ENCODE measurements around the gene SIX2. TPM values are rescaled to one million over a fixed set of nuclear protein-coding genes. Genes with fewer than 3 reads are reported as not detected.

Gene SIX2
- total and polyA plus RNA-seq, 9 of the 15 experiments (the other 6 are each of a cell fraction or from before 2014, with no cell fraction given), result not detected

- H2AFZ ChIP-seq (ENCODE audit: low read depth, low read length), result no peak overlapping the region
- peaks cover 4 to 25% of the 10 kb centered on the region in 2 experiments; a peak in 4 of 5 replicates for H3K27me3 ChIP-seq (ENCODE audit: control insufficient read depth in 2 of 2, insufficient read depth in 2 of 2, low read length in 2 of 2)
- H3K9me1 ChIP-seq (ENCODE audit: control insufficient read depth, insufficient read depth, low read length), result no peaks in the 10 kb centered on the region
- CTCF ChIA-PET (ENCODE audit: low intra/inter-chr PET ratio), result no interaction called here
- TF ChIP-seq KDM4B (IDR thresholded peaks at IDR 0.05; ENCODE audit: borderline replicate concordance in 2 of 2, low read depth in 1 of 2) (no peak), BRF1 (IDR thresholded peaks at IDR 0.05; ENCODE audit: borderline replicate concordance, extremely low read depth, insufficient read length) (no peak), MTF1 (CRISPR knock-in tag; IDR thresholded peaks at IDR 0.05; ENCODE audit: borderline replicate concordance) (no peak), POLR3A (IDR thresholded peaks at IDR 0.05; ENCODE audit: borderline replicate concordance, extremely low read depth, insufficient read depth, insufficient read length) (no peak), LCOR (CRISPR knock-in tag; IDR thresholded peaks at IDR 0.05) (no peak), ZSCAN29 (IDR thresholded peaks at IDR 0.05) (no peak), E2F5 (CRISPR knock-in tag; IDR thresholded peaks at IDR 0.05) (no peak), MED1 (CRISPR knock-in tag; IDR thresholded peaks at IDR 0.05; ENCODE audit: borderline replicate concordance) (no peak), AFF4 (CRISPR knock-in tag; IDR thresholded peaks at IDR 0.05) (no peak), ZNF23 (CRISPR knock-in tag; IDR thresholded peaks at IDR 0.05) (no peak), NR2C2 (CRISPR knock-in tag; IDR thresholded peaks at IDR 0.05) (no peak), NR2C2 (tag; IDR thresholded peaks at IDR 0.05) (no peak), FOXJ3 (CRISPR knock-in tag; IDR thresholded peaks at IDR 0.05) (no peak), ZNF280B (CRISPR knock-in tag; IDR thresholded peaks at IDR 0.05) (no peak), RBBP5 (IDR thresholded peaks at IDR 0.05; ENCODE audit: borderline replicate concordance, insufficient read depth, low read length, poor library complexity, severe bottlenecking) (no peak), ASH1L (IDR thresholded peaks at IDR 0.05; ENCODE audit: borderline replicate concordance, low read depth, partially characterized antibody) (no peak), ZNF282 (CRISPR knock-in tag; IDR thresholded peaks at IDR 0.05) (no peak), KLF16 (IDR thresholded peaks at IDR 0.05) (no peak)
- H3K4me2 ChIP-seq (ENCODE audit: insufficient read depth, low read length), result no peak overlapping the region
- H3K4me1 ChIP-seq (replicated peaks in 1 of 2; ENCODE audit: control insufficient read depth in 2 of 2, insufficient read depth in 2 of 2, low read length in 2 of 2), result no peaks in the 10 kb centered on the region
- intact Hi-C loops (cut with micrococcal nuclease), result no loop called here
- no peak overlapping the region for H3K27ac ChIP-seq (ENCODE audit: extremely low read depth, low read depth, low read length)
- no peak overlapping the region for H3K9ac ChIP-seq (ENCODE audit: insufficient read depth in 1 of 2, low read depth in 2 of 2, low read length in 2 of 2)
- H3K4me3 ChIP-seq, result no peak overlapping the region
- in situ Hi-C loops (cut with MboI), result no loop called here
- no peaks in the 10 kb centered on the region for H3K9me3 ChIP-seq (replicated peaks; ENCODE audit: control insufficient read depth, insufficient read depth, low read depth, low read length)
- no peaks in the 10 kb centered on the region for H3K79me2 ChIP-seq (ENCODE audit: control insufficient read depth, insufficient read depth, low read length)
- ATAC-seq (no peak), DNase-seq (ENCODE audit: extremely low read depth in 1 of 4, low spot score in 3 of 4) (no peak), FAIRE-seq (no peak)
- H4K20me1 ChIP-seq (replicated peaks; ENCODE audit: control insufficient read depth, insufficient read depth, low read length), result no peaks in the 10 kb centered on the region
- 0% methylated on average over 1 of the region's 1 CpG for WGBS (ENCODE audit: insufficient coverage, low coverage, missing lambda C conversion rate)
- BruUV-seq (replicated peaks), result no TSS peak
- POLR2A ChIA-PET, result no interaction called here
- H3K36me3 ChIP-seq (ENCODE audit: control insufficient read depth, insufficient read depth, low read length), result no peaks in the 10 kb centered on the region
Measured at GRCh38 chr2:45046786-45047185, 37.5 kb upstream of the SIX2 start.

Data from K562 (cell line).